ENCODE results near the gene LRP5.

- no peak for TF ChIP-seq ELF1 (IDR thresholded peaks at IDR 0.05; ENCODE audit: borderline replicate concordance, low read depth)
- no peak for TF ChIP-seq EZH2 (IDR thresholded peaks at IDR 0.05)
- no peak for TF ChIP-seq SP1 (IDR thresholded peaks at IDR 0.05; ENCODE audit: low read depth)
- no peak for TF ChIP-seq POLR2A (IDR thresholded peaks at IDR 0.05; ENCODE audit: borderline replicate concordance, extremely low read depth, insufficient read depth, insufficient read length)
- TF ChIP-seq CTCF (IDR thresholded peaks at IDR 0.05 in 2 of 3, conservative IDR thresholded peaks at IDR 0.05 in 1 of 3; ENCODE audit: borderline replicate concordance in 1 of 3, insufficient read depth in 1 of 3, low read depth in 2 of 3, low read length in 2 of 3): no peak
- no peak for TF ChIP-seq POLR2AphosphoS5 (IDR thresholded peaks at IDR 0.05; ENCODE audit: low read depth, low read length)
- no peak for TF ChIP-seq MAX (IDR thresholded peaks at IDR 0.05)
- TF ChIP-seq EGR1 (IDR thresholded peaks at IDR 0.05; ENCODE audit: low read depth): no peak
These were observed 31.4 kb downstream of the LRP5 start for GRCh38 chr11:68343761-68344256.

Measured in HCT116 (cell line).